Adipocyte (in vitro differentiated cells): Measurements from ENCODE around the gene LMF2.

Source experiments
- DNase-seq: peaks from one replicate; pipeline ENCODE4 v3.0.0-alpha.2; 2015; ENCODE audit warnings: low read depth
- H3K27me3 ChIP-seq: replicated peaks from 2 replicates; pipeline ENCODE4 v1.7.0; 2013; ENCODE audit warnings: mild to moderate bottlenecking, low read length, moderate library complexity; ENCODE audit not compliant: control insufficient read depth, insufficient read depth
- H3K36me3 ChIP-seq: 2 replicates; pipeline ENCODE4 v1.7.0; 2013; ENCODE audit warnings: low read length, mild to moderate bottlenecking, moderate library complexity; ENCODE audit not compliant: control insufficient read depth, insufficient read depth, severe bottlenecking
- H3K4me1 ChIP-seq: 2 replicates; pipeline ENCODE4 v1.7.0; 2013; ENCODE audit warnings: mild to moderate bottlenecking, low read length, moderate library complexity; ENCODE audit not compliant: control insufficient read depth, insufficient read depth
- H3K4me3 ChIP-seq: 2 replicates; pipeline ENCODE4 v1.7.0; 2013; ENCODE audit warnings: mild to moderate bottlenecking, low read length, moderate library complexity
- H3K9ac ChIP-seq: 2 replicates; pipeline ENCODE4 v1.7.0; 2013; ENCODE audit warnings: mild to moderate bottlenecking, low read length, moderate library complexity
- H3K9me3 ChIP-seq: 2 replicates; pipeline ENCODE4 v1.7.0; 2013; ENCODE audit warnings: mild to moderate bottlenecking, low read length, moderate library complexity; ENCODE audit not compliant: control insufficient read depth

LMF2 gene

DNA sequence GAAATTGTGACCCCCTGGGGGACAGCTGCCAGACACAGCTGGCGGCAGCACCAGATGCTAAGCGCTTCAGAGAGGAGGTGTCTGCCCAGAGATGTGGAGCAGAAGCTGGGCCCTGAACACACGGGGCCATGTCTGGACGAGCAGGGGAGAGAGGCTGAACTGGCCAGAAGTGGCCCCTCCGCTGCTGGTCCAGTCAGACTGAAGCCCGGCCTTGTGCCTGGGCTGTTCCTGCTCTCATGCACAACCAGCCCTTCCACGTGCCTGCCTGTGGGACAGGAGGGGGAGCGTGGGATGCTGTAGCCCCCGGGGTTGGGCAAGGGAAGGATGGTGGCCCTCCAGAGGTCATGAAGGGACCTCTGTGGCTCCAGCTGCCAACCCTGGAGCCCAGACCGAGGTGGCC lies 24.4 kb downstream of the LMF2 start:
- Histone ChIP-seq H3K27me3 (peaks cover 10% of the 10 kb centered on the region), H3K9me3 (no peaks in the 10 kb centered on the region), H3K4me3 (no peak overlapping the region), H3K9ac (no peak overlapping the region), H3K4me1 (no peaks in the 10 kb centered on the region), H3K36me3 (no peaks in the 10 kb centered on the region)
- DNase-seq, result no peak

DNA sequence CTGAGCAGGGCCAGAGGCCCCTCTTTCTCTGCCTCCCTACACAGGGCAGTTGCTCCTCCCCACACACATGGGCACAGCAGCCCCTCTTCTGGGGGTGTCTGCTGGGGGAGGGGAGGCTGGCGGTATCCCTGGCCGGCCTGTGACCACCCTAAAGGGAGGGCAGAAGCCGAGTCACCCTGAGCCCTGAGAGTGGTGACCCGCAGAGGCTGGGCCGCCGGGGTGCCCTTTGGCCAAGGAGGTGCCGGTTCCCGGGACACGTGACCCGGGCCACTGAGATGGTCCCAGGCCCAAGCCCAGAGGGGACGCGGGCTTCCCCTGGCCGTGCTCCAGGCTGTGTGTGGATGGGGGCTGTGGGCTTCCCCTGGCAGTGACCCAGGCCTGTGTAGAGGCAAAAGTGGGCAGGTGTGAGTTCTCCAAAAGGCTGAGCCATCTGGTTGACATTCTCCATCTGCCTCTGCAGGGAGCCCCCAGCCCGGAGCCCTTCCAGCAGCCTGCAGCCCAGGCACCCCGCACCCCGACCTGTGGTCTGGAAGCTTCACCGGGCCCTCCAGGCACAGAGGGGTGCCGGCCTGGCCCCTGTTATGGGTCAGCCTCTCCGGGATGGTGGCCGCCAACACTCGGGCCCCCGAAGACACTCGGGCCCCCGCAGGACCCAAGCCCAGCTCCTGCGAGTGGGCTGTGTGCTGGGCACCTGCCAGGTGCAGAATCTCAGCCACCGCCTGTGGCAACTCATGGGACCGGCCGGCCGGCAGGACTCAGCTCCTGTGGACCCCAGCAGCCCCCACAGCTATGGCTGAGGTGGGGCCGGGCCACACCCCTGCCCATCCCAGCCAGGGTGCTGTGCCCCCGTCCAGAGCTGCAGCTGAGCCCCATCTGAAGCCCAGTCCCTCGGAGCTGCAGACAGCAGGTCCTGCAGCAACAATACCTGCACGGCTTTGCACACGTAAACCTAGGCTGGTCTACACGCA lies 25.1 kb downstream of the LMF2 start:
- H3K9me3 ChIP-seq, result no peaks in the 10 kb centered on the region
- H3K36me3 ChIP-seq, result no peaks in the 10 kb centered on the region
- no peak for DNase-seq
- H3K27me3 ChIP-seq, result peaks cover 10% of the 10 kb centered on the region
- no peaks in the 10 kb centered on the region for H3K4me1 ChIP-seq
- peak overlapping the region; percentile 85 for H3K9ac ChIP-seq
- peak overlapping the region; percentile 82 for H3K4me3 ChIP-seq

DNA sequence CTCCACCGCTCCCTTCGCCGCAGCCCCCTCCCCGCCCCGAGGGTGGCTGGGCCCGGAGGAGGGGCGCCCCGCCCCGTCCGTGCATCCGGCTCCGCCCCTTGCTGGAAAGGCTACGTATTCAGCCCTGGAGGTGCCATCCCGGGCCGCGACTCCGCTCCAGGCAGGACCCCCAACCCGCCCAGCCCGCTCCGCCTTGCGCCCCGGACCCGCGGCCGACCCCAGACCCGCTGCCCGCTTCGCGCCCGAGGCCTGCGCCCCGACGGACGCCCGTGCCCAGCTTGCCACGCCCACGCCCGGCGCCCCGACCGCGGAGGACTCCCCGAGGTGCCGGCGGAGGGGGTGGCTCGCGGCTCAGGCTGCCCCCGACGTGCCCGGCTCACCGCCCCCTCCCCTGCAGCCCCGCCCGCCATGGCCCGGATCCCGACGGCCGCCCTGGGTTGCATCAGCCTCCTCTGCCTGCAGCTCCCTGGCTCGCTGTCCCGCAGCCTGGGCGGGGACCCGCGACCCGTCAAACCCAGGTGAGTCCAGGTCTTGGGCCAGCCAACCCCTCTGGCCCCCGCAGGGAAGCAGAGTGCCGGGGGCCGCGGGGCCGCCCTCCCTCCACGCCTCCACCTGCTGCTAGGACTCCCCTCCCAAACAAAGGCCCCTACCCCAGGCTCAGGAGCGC lies 25.9 kb downstream of the LMF2 start, which contains the start of gene ADM2:
Gene ADM2, plus strand, starts transcription at position 104 of the 667 bp plus-strand sequence. Its CDS starts 305 bp downstream, at position 409.
- Histone ChIP-seq H3K4me3 (peak within 1 kb of the TSS; percentile 82), H3K9me3 (no peaks in the 10 kb centered on the region), H3K4me1 (no peaks in the 10 kb centered on the region), H3K36me3 (no peaks in the 10 kb centered on the region), H3K9ac (peak within 1 kb of the TSS; percentile 85), H3K27me3 (peaks cover 10% of the 10 kb centered on the region)
- peak; percentile 73 for DNase-seq

DNA sequence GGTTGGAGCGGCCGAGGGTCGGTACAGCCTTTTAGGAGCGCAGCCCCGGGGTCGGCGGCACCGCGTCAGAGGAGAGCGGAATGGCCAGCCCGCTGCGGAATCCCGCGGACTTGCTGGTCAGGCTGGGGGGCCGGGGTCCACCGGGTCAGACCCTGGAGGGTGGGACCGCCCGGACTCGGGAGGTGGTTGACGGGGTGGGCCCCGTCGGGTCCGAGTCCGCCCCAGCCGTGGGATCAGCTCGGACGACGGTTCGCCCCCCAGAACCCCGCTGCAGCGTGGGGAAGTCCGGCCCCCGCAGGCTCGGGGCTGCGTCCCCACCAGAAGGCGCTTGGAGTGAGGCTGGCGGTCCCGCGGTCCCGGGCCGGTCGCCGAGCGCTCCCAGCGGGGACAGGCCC lies 26.5 kb downstream of the LMF2 start:
- peak overlapping the region; percentile 82 for H3K4me3 ChIP-seq
- H3K36me3 ChIP-seq, result no peaks in the 10 kb centered on the region
- no peaks in the 10 kb centered on the region for H3K4me1 ChIP-seq
- DNase-seq, result no peak
- H3K9me3 ChIP-seq, result no peaks in the 10 kb centered on the region
- H3K9ac ChIP-seq, result peak overlapping the region; percentile 85
- peaks cover 10% of the 10 kb centered on the region for H3K27me3 ChIP-seq

DNA sequence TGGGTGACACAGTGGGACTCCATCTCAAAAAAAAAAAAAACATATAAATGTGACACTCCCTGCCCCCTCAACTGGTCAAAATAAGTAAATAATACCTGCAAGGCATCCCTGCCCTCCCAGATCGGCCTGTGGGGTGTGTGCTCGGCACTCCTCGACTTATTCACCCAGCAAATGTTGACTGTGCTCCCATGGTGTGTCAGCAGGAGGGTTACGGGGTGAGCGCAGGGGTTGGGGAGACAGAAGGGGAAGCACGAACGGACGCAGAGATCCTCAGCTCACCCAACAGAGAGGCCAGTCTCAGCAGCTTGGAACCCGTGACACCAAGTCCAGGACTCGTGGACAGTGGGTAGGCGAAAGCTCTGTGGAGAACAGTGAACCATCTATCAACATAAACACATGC lies 27.8 kb downstream of the LMF2 start:
- Histone ChIP-seq H3K9me3 (no peaks in the 10 kb centered on the region), H3K9ac (no peak overlapping the region), H3K4me3 (no peak overlapping the region), H3K4me1 (peaks cover 3% of the 10 kb centered on the region), H3K36me3 (no peaks in the 10 kb centered on the region), H3K27me3 (peaks cover 10% of the 10 kb centered on the region)
- no peak for DNase-seq

DNA sequence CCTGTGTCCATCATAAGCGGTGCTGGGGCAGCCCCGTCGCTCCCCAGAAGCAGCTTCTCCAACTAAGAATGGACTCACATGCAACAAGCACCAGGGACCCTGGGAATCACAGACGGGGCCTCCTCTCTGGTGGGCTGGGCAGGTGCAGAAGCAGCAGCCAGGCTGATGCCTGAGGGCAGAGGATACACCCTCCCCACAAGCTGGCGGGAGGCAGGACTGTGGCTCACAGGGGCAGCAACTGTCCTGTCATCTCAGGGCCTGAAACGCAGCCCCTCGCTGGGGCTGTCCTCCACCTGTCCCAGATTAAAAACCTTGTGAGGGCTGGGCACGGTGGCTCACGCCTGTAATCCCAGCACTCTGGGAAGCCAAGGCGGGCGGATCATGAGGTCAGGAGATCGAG lies 29.6 kb downstream of the LMF2 start:
- Histone ChIP-seq H3K36me3 (no peaks in the 10 kb centered on the region), H3K4me3 (no peak overlapping the region), H3K4me1 (peaks cover 13% of the 10 kb centered on the region), H3K9ac (no peak overlapping the region), H3K27me3 (peaks cover 10% of the 10 kb centered on the region), H3K9me3 (no peaks in the 10 kb centered on the region)
- DNase-seq, result no peak

DNA sequence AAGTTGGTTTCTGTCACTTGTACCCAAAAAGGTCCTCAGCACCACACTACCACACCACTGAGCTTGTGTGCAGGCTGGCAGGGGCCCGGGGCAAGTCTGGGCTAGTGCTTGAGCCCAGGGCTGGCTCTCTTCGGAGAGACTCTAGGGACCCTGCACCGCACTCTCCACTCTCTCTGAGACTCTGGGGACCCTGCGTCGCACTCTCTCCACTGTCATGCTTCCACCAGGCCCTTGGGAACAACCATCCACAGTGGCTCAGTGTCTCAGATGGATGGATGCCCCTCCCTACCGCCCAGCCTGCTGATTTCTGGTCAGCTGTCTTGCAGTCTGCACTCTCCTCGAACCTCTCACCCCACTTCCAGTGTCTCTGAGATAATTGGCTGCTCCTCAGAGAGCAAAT lies 30.6 kb downstream of the LMF2 start:
- Histone ChIP-seq H3K4me3 (no peak overlapping the region), H3K36me3 (no peaks in the 10 kb centered on the region), H3K9me3 (no peaks in the 10 kb centered on the region), H3K4me1 (peaks cover 14% of the 10 kb centered on the region), H3K9ac (no peak overlapping the region), H3K27me3 (peaks cover 10% of the 10 kb centered on the region)
- DNase-seq, result no peak

DNA sequence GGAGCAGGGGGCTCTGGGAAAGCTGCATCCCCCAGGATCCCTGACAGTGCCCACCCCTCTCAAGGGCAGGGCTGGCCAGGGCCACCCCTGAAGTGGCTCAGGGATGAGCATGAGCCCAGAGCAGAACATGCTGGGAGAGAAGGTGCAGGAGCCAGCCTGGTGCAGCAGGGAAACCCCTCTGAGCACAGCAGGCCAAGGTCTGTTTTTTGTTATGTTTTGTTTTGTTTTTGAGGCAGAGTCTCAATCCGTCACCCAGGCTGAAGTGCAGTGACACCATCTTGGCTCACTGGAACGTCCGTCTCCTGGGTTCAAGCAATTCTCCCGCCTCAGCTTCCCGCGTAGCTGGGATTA lies 31.9 kb downstream of the LMF2 start:
- H3K9me3 ChIP-seq, result no peaks in the 10 kb centered on the region
- peaks cover 14% of the 10 kb centered on the region for H3K4me1 ChIP-seq
- no peaks in the 10 kb centered on the region for H3K36me3 ChIP-seq
- peak overlapping the region; percentile 86 for H3K9ac ChIP-seq
- H3K27me3 ChIP-seq, result peaks cover 10% of the 10 kb centered on the region
- no peak for DNase-seq
- peak overlapping the region; percentile 84 for H3K4me3 ChIP-seq

DNA sequence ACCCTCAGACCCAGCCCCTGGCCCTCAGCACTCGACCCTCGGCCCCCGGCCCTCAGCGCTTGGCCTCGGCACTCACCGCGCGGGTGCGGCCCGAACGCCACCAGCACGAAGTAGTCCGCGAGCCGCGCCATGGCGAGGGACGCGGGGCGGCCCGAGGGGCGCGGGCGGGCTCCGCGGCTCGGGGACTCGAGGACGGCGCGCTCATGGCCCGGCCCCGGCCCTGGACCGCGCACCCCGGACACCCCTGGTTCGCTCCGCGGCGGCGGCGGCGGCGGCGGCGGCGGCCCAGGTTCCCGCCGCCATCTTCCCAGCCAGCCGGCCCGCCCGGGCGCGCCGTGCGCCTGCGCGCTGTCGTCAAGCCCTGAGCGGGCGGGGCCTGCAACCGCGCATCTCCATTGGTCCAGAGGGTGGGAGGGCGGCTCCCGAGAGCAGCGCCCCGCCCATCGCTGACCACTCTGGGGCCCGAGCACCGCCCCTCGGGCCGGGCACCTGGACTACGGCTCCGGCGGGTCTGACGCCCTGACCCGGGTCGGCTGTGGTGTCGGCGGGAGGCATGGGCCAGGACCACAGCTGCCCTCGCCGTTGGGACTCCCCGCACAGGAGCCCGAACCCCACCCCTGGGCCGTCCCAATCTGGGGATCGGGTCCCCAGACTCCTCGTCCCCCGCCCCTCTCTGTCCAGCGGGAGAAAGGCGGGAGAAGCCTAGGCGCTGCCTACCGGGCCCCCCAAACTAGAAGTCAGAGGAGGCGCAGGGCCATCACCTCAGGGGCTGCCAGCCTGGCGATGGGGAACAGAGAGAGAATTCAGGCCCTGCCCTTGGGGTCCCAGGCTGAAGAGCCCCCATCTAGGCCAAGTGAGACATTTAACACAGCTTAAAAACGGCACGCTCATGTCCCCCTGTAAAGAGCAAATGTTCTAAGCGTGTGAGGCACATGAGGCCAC lies 32.5 kb downstream of the LMF2 start, which contains the start of gene SBF1:
Gene SBF1, minus strand, starts transcription at position 326 of the 942 bp plus-strand sequence. Its CDS starts 195 bp downstream, at position 131.
- Histone ChIP-seq H3K4me1 (peaks cover 19% of the 10 kb centered on the region), H3K9ac (peak within 1 kb of the TSS; percentile 86), H3K36me3 (no peaks in the 10 kb centered on the region), H3K9me3 (no peaks in the 10 kb centered on the region), H3K4me3 (peak within 1 kb of the TSS; percentile 84), H3K27me3 (peaks cover 5% of the 10 kb centered on the region)
- DNase-seq, result peak; percentile 98

DNA sequence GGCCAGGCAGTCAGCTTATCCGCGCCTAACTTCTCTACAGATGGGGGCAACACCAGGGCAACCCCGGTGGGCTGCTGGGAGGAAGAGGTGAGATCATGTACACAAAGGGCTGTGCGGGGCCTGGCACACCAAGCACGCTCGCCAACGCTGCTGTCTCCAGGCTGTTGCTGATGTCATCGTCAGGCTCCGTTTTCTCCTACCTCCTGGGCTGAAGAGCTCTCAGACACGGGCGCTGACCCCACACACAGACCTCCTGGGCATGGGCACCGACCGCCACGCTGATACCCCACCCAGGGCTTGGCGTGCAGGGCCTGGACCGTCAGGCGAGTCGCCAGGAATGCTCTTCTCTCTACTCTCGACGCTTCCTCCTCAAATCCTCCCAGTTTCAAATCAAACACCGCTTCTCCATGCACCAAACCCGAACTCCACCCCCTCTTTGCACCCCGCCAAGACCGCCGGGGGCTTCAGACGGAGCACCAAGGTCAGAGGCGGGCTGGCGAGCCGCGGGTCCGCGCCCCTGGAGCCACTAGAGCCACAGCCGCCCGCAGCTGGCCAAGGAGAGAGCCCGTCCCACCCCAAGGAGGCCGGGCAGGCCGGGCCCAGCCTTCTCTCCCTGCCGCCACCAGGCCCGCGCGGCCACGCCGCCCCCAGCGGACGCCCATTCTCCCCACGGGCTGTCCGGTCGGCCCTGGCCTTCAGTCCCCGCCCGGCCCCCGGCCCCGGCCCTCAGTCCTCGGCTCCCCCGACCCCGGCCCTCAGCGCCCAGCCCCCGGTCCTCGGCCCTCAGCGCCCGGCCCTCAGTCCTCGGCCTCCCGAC lies 33.4 kb downstream of the LMF2 start:
- H3K4me3 ChIP-seq, result peak overlapping the region; percentile 84
- H3K4me1 ChIP-seq, result peaks cover 22% of the 10 kb centered on the region
- H3K27me3 ChIP-seq, result no peaks in the 10 kb centered on the region
- DNase-seq, result peak; percentile 76
- no peaks in the 10 kb centered on the region for H3K36me3 ChIP-seq
- no peaks in the 10 kb centered on the region for H3K9me3 ChIP-seq
- H3K9ac ChIP-seq, result peak overlapping the region; percentile 84
